SK-N-SH treated with all-trans-retinoic acid at 6 μM for 48 hours (cell line): Measurements from ENCODE around the gene TOPBP1.

Experiments used
- ARNTL ChIP-seq: fragments of 450-650 bp; formaldehyde crosslinking; IDR thresholded peaks from 2 replicates; pipeline ENCODE4 v1.5.0; 2020; ENCODE audit warnings: low read depth, mild to moderate bottlenecking, moderate library complexity, borderline replicate concordance
- OSR1 ChIP-seq: fragments of 250-450 bp; sonication (Bioruptor Pico); IDR thresholded peaks from 2 replicates; pipeline ENCODE4 v1.8.0; 2022; ENCODE audit warnings: moderate library complexity, mild to moderate bottlenecking, inconsistent platforms
- PATZ1 ChIP-seq: fragments of 250-450 bp; sonication (Bioruptor Pico); IDR thresholded peaks from 2 replicates; pipeline ENCODE4 v1.8.0; 2020; ENCODE audit warnings: mild to moderate bottlenecking, moderate library complexity, borderline replicate concordance
- PPARA ChIP-seq: fragments of 250-450 bp; sonication (Bioruptor Pico); IDR thresholded peaks from 2 replicates; pipeline ENCODE4 v1.5.0; 2020; ENCODE audit warnings: mild to moderate bottlenecking, borderline replicate concordance
- TCF4 ChIP-seq: fragments of 250-450 bp; sonication (Bioruptor Pico); IDR thresholded peaks from 2 replicates; pipeline ENCODE4 v1.8.0; 2021; ENCODE audit warnings: mild to moderate bottlenecking, moderate library complexity, borderline replicate concordance
- TSHZ2 ChIP-seq: fragments of 250-450 bp; sonication (Bioruptor Pico); IDR thresholded peaks from 2 replicates; pipeline ENCODE4 v1.5.0; 2020; ENCODE audit warnings: mild to moderate bottlenecking, moderate library complexity
- ZC3H10 ChIP-seq: fragments of 250-450 bp; sonication (Bioruptor Pico); IDR thresholded peaks from 2 replicates; pipeline ENCODE4 v1.5.1; 2021; ENCODE audit warnings: mild to moderate bottlenecking, moderate library complexity
- ZFP3 ChIP-seq: fragments of 250-450 bp; sonication (Bioruptor Pico); IDR thresholded peaks from 2 replicates; pipeline ENCODE4 v1.5.0; 2020; ENCODE audit warnings: mild to moderate bottlenecking, moderate library complexity
- ZNF70 ChIP-seq: fragments of 450-650 bp; formaldehyde crosslinking; IDR thresholded peaks from 2 replicates; pipeline ENCODE4 v1.5.0; 2020; ENCODE audit warnings: mild to moderate bottlenecking, moderate library complexity

- TF ChIP-seq ZC3H10 (CRISPR knock-in tag): no peak
- no peak for TF ChIP-seq PATZ1
- TF ChIP-seq TCF4 (CRISPR knock-in tag): no peak
- TF ChIP-seq ARNTL (CRISPR knock-in tag): no peak
- TF ChIP-seq ZFP3 (CRISPR knock-in tag): no peak
- TF ChIP-seq TSHZ2 (CRISPR knock-in tag): no peak
- TF ChIP-seq OSR1 (CRISPR knock-in tag): no peak
- no peak for TF ChIP-seq PPARA (CRISPR knock-in tag)
- no peak for TF ChIP-seq ZNF70 (CRISPR knock-in tag)
Observed at GRCh38 chr3:133600572-133601081, 61.1 kb downstream of the TOPBP1 start.
